Mesenchymal stem cell (in vitro differentiated cells and primary cell): ENCODE data around the gene RCAN2.

Source experiments
- DNase-seq: peaks from one replicate; pipeline ENCODE4 v3.0.0-alpha.2; 2013
- H2AFZ ChIP-seq: one replicate; pipeline ENCODE4 v1.6.1; 2013; ENCODE audit warnings: low read depth, mild to moderate bottlenecking, control low read depth, inconsistent platforms, low read length, moderate library complexity
- H2AK5ac ChIP-seq: 2 replicates; pipeline ENCODE4 v1.6.1; 2013; ENCODE audit warnings: low read length, moderate library complexity, mild to moderate bottlenecking, inconsistent platforms; ENCODE audit not compliant: severe bottlenecking
- H2BK120ac ChIP-seq: one replicate; pipeline ENCODE4 v1.6.1; 2013; ENCODE audit warnings: low read depth, mild to moderate bottlenecking, inconsistent platforms, low read length, moderate library complexity
- H2BK12ac ChIP-seq, 2 experiments: one replicate each; pipeline ENCODE4 v1.6.1; 2013; ENCODE audit warnings: inconsistent platforms in 2 of 2, low read length in 2 of 2, mild to moderate bottlenecking in 2 of 2, moderate library complexity in 2 of 2, control low read depth in 1 of 2
- H2BK15ac ChIP-seq: one replicate; pipeline ENCODE4 v1.6.1; 2013; ENCODE audit warnings: mild to moderate bottlenecking, low read depth, inconsistent platforms; ENCODE audit not compliant: poor library complexity, severe bottlenecking
- H2BK5ac ChIP-seq: 2 replicates; pipeline ENCODE4 v1.6.1; 2013; ENCODE audit warnings: low read depth, mild to moderate bottlenecking, low read length, control low read depth, inconsistent platforms; ENCODE audit not compliant: poor library complexity, severe bottlenecking
- H3K14ac ChIP-seq, 2 experiments: one replicate each; pipeline ENCODE4 v1.6.1; 2013; ENCODE audit warnings: inconsistent platforms in 2 of 2, low read length in 2 of 2, control low read depth in 1 of 2, mild to moderate bottlenecking in 1 of 2, moderate library complexity in 1 of 2
- H3K18ac ChIP-seq, 2 experiments: one replicate each; pipeline ENCODE4 v1.6.1; 2013; ENCODE audit warnings: inconsistent platforms in 2 of 2, low read length in 2 of 2, control low read depth in 1 of 2, low read depth in 1 of 2, mild to moderate bottlenecking in 1 of 2
- H3K23ac ChIP-seq, 2 experiments: one replicate each; pipeline ENCODE4 v1.6.1; 2013; ENCODE audit warnings: inconsistent platforms in 2 of 2, low read length in 2 of 2, mild to moderate bottlenecking in 2 of 2, moderate library complexity in 2 of 2, control low read depth in 1 of 2
- H3K27ac ChIP-seq: 2 replicates; pipeline ENCODE4 v1.5.1; 2013; ENCODE audit warnings: mild to moderate bottlenecking, moderate library complexity, low read length, control low read depth, inconsistent platforms; ENCODE audit not compliant: poor library complexity, severe bottlenecking
- H3K27me3 ChIP-seq, 2 experiments: 2 replicates each; pipeline versions ENCODE4 v1.6.1 to v1.7.0; 2013; ENCODE audit warnings: low read length in 2 of 2, mild to moderate bottlenecking in 2 of 2, moderate library complexity in 2 of 2, control low read depth in 1 of 2, inconsistent platforms in 1 of 2; ENCODE audit not compliant: control insufficient read depth in 1 of 2, insufficient read depth in 1 of 2
- H3K36me3 ChIP-seq, 2 experiments: 2 replicates each; pipeline versions ENCODE4 v1.6.1 to v1.7.0; 2013; ENCODE audit warnings: low read length in 2 of 2, control low read depth in 1 of 2, inconsistent platforms in 1 of 2, low read depth in 1 of 2, mild to moderate bottlenecking in 1 of 2; ENCODE audit not compliant: insufficient read depth in 2 of 2, control insufficient read depth in 1 of 2
- H3K4ac ChIP-seq, 2 experiments: one replicate each; pipeline ENCODE4 v1.6.1; 2013; ENCODE audit warnings: inconsistent platforms in 2 of 2, low read length in 2 of 2, mild to moderate bottlenecking in 2 of 2, moderate library complexity in 2 of 2, control low read depth in 1 of 2, low read depth in 1 of 2
- H3K4me1 ChIP-seq: 2 replicates; pipeline ENCODE4 v1.6.1; 2013; ENCODE audit warnings: low read depth, low read length, control low read depth; ENCODE audit not compliant: control insufficient read depth, insufficient read depth
- H3K4me2 ChIP-seq: 2 replicates; pipeline ENCODE4 v1.6.1; 2013; ENCODE audit warnings: low read length, mild to moderate bottlenecking, inconsistent platforms; ENCODE audit not compliant: poor library complexity, severe bottlenecking
- H3K4me3 ChIP-seq, 2 experiments: 2 replicates each; pipeline versions ENCODE4 v1.5.1 to v1.7.0; 2013; ENCODE audit warnings: low read length in 2 of 2, mild to moderate bottlenecking in 2 of 2, control low read depth in 1 of 2, low read depth in 1 of 2; ENCODE audit not compliant: insufficient read depth in 1 of 2
- H3K79me1 ChIP-seq: replicated peaks from 2 replicates; pipeline ENCODE4 v1.6.1; 2013; ENCODE audit warnings: mild to moderate bottlenecking, control low read depth, low read length, inconsistent platforms; ENCODE audit not compliant: poor library complexity, severe bottlenecking
- H3K9ac ChIP-seq: 2 replicates; pipeline ENCODE4 v1.7.0; 2013; ENCODE audit warnings: mild to moderate bottlenecking, low read length, moderate library complexity
- H3K9me3 ChIP-seq: 2 replicates; pipeline ENCODE4 v1.7.0; 2013; ENCODE audit warnings: mild to moderate bottlenecking, low read length; ENCODE audit not compliant: control insufficient read depth
- H4K8ac ChIP-seq: one replicate; pipeline ENCODE4 v1.6.1; 2013; ENCODE audit warnings: inconsistent platforms, mild to moderate bottlenecking, low read length, moderate library complexity
- H4K91ac ChIP-seq: one replicate; pipeline ENCODE4 v1.6.1; 2013; ENCODE audit warnings: mild to moderate bottlenecking, low read length, inconsistent platforms
- WGBS: methylation state at CpG from one replicate; pipeline ENCODE4 v1.1.7; 2013; ENCODE audit warnings: mixed read lengths; 5-methylcytosine and 5-hydroxymethylcytosine counted together

Gene RCAN2

GRCh38 chr6:46422619-46423018 is 68.6 kb downstream of the RCAN2 start:
- H3K9ac ChIP-seq = no peak overlapping the region
- no peak overlapping the region for H2BK15ac ChIP-seq
- no peak overlapping the region for H3K4ac ChIP-seq
- no peak overlapping the region for H2AFZ ChIP-seq
- no peak overlapping the region for H2BK5ac ChIP-seq
- no peak overlapping the region for H4K8ac ChIP-seq
- no peaks in the 10 kb centered on the region for H3K4me1 ChIP-seq
- H2BK120ac ChIP-seq = no peak overlapping the region
- H3K4me2 ChIP-seq = no peak overlapping the region
- no peak overlapping the region for H3K14ac ChIP-seq
- DNase-seq = no peak
- peak overlapping the region; percentile 62 for H2AK5ac ChIP-seq
- no peaks in the 10 kb centered on the region for H3K9me3 ChIP-seq
- H3K27ac ChIP-seq = no peak overlapping the region
- H3K4me3 ChIP-seq = no peak overlapping the region
- no peak overlapping the region for H3K23ac ChIP-seq
- H3K18ac ChIP-seq = no peak overlapping the region
- H3K27me3 ChIP-seq = no peaks in the 10 kb centered on the region
- H3K79me1 ChIP-seq = no peaks in the 10 kb centered on the region
- no peak overlapping the region for H2BK12ac ChIP-seq
- no peak overlapping the region for H4K91ac ChIP-seq
- no peaks in the 10 kb centered on the region for H3K36me3 ChIP-seq

GRCh38 chr6:46421939-46422338 is 69.3 kb downstream of the RCAN2 start:
- H4K91ac ChIP-seq = no peak overlapping the region
- no peak overlapping the region for H3K18ac ChIP-seq
- no peak overlapping the region for H4K8ac ChIP-seq
- H3K79me1 ChIP-seq = no peaks in the 10 kb centered on the region
- no peak overlapping the region for H3K27ac ChIP-seq
- H2BK15ac ChIP-seq = no peak overlapping the region
- no peaks in the 10 kb centered on the region for H3K9me3 ChIP-seq
- H2BK120ac ChIP-seq = no peak overlapping the region
- H2BK5ac ChIP-seq = no peak overlapping the region
- H3K4me2 ChIP-seq = no peak overlapping the region
- DNase-seq = no peak
- 58% methylated on average over 3 of the region's 3 CpGs for WGBS
- no peak overlapping the region for H3K23ac ChIP-seq
- no peak overlapping the region for H2BK12ac ChIP-seq
- H2AK5ac ChIP-seq = no peak overlapping the region
- H3K4ac ChIP-seq = no peak overlapping the region
- no peak overlapping the region for H3K14ac ChIP-seq
- H2AFZ ChIP-seq = no peak overlapping the region
- no peak overlapping the region for H3K4me3 ChIP-seq
- no peaks in the 10 kb centered on the region for H3K36me3 ChIP-seq
- H3K9ac ChIP-seq = no peak overlapping the region
- no peaks in the 10 kb centered on the region for H3K4me1 ChIP-seq
- no peaks in the 10 kb centered on the region for H3K27me3 ChIP-seq

GRCh38 chr6:46420921-46421638 is 70.2 kb downstream of the RCAN2 start:
- Histone ChIP-seq H3K18ac (no peak overlapping the region), H3K27ac (no peak overlapping the region), H3K4ac (no peak overlapping the region), H3K79me1 (no peaks in the 10 kb centered on the region), H2AK5ac (no peak overlapping the region), H2BK15ac (no peak overlapping the region), H3K14ac (no peak overlapping the region), H2BK5ac (no peak overlapping the region), H3K36me3 (no peaks in the 10 kb centered on the region), H3K9me3 (no peaks in the 10 kb centered on the region), H3K23ac (no peak overlapping the region), H2AFZ (no peak overlapping the region), H3K27me3 (no peaks in the 10 kb centered on the region), H3K9ac (peak overlapping the region; percentile 21), H4K8ac (no peak overlapping the region), H2BK120ac (no peak overlapping the region), H3K4me1 (no peaks in the 10 kb centered on the region), H3K4me3 (no peak overlapping the region), H2BK12ac (no peak overlapping the region), H4K91ac (no peak overlapping the region), H3K4me2 (no peak overlapping the region)
- 48% methylated on average over 3 of the region's 3 CpGs for WGBS
- DNase-seq = peak; percentile 16

GRCh38 chr6:46419576-46420002 is 71.7 kb downstream of the RCAN2 start:
- Histone ChIP-seq H2AFZ (no peak overlapping the region), H3K23ac (no peak overlapping the region), H3K9ac (no peak overlapping the region), H3K18ac (no peak overlapping the region), H3K4me2 (no peak overlapping the region), H3K4ac (no peak overlapping the region), H2BK12ac (no peak overlapping the region), H4K8ac (no peak overlapping the region), H3K27me3 (no peaks in the 10 kb centered on the region), H2BK15ac (no peak overlapping the region), H3K27ac (no peak overlapping the region), H2AK5ac (no peak overlapping the region), H2BK120ac (no peak overlapping the region), H3K79me1 (no peaks in the 10 kb centered on the region), H2BK5ac (no peak overlapping the region), H3K9me3 (no peaks in the 10 kb centered on the region), H4K91ac (no peak overlapping the region), H3K14ac (no peak overlapping the region), H3K4me1 (no peaks in the 10 kb centered on the region), H3K4me3 (no peak overlapping the region), H3K36me3 (no peaks in the 10 kb centered on the region)
- peak; percentile 70 for DNase-seq
- 0% methylated on average over 1 of the region's 2 CpGs for WGBS
